OCI-LY7 (cell line): ENCODE measurements around the gene TSR3. TPM values are rescaled to one million over a fixed set of nuclear protein-coding genes. Genes with fewer than 3 reads are reported as not detected.

Experiments
- BruUV-seq: library from RNA; stranded (reverse); fragments of 400-500 nt; replicated peaks from 2 replicates; lab custom pipeline; 2021; lab: Mats Ljungman, UMichigan
- CTCF ChIA-PET: fragments of 300-600 bp; sonication (Branson Sonifier 250); formaldehyde crosslinking; loops from one replicate; lab custom pipeline; 2022; ENCODE audit warnings: antibody characterized with exemption; ENCODE audit not compliant: unreplicated experiment; lab: Charles Lee
- POLR2A ChIA-PET: fragments of 300-600 bp; sonication (Branson Sonifier 250); formaldehyde crosslinking; loops from one replicate; lab custom pipeline; 2022; ENCODE audit warnings: antibody characterized with exemption; lab: Charles Lee
- DNase-seq: peaks from one replicate; pipeline ENCODE4 v3.0.0-alpha.2; 2015; ENCODE audit warnings: low spot score
- H2AFZ ChIP-seq: fragments of 200-600 bp; sonication (generic), shearing (Covaris generic); 2 replicates; pipeline ENCODE4 v1.6.1; 2014; ENCODE audit warnings: mild to moderate bottlenecking, antibody characterized with exemption, low read length, moderate library complexity
- H3K27ac ChIP-seq: fragments of 200-600 bp; sonication (generic); 2 replicates; pipeline ENCODE4 v1.5.1; 2014; ENCODE audit warnings: mixed run types, low read depth, mild to moderate bottlenecking, moderate library complexity, low read length, inconsistent platforms; ENCODE audit not compliant: poor library complexity, severe bottlenecking
- H3K36me3 ChIP-seq: fragments of 200-600 bp; sonication (generic); 2 replicates; pipeline ENCODE4 v1.6.1; 2014; ENCODE audit warnings: mild to moderate bottlenecking, antibody characterized with exemption, low read length, moderate library complexity, mixed read lengths; ENCODE audit not compliant: insufficient read depth
- H3K4me1 ChIP-seq: fragments of 200-600 bp; sonication (generic); 2 replicates; pipeline ENCODE4 v1.5.1; 2014; ENCODE audit warnings: mild to moderate bottlenecking, low read length; ENCODE audit not compliant: insufficient read depth, poor library complexity, severe bottlenecking
- H3K4me2 ChIP-seq: fragments of 200-600 bp; sonication (generic); 2 replicates; pipeline ENCODE4 v1.6.1; 2014; ENCODE audit warnings: mild to moderate bottlenecking, low read length
- H3K4me3 ChIP-seq: fragments of 200-600 bp; sonication (generic); 2 replicates; pipeline ENCODE4 v1.5.1; 2014; ENCODE audit warnings: mild to moderate bottlenecking, low read depth, low read length; ENCODE audit not compliant: poor library complexity, severe bottlenecking
- H3K79me2 ChIP-seq: fragments of 200-600 bp; sonication (generic); 2 replicates; pipeline ENCODE4 v1.6.1; 2016; ENCODE audit warnings: low read depth, mild to moderate bottlenecking, low read length, moderate library complexity, mixed read lengths; ENCODE audit not compliant: insufficient read depth
- H3K9me2 ChIP-seq: fragments of 200-600 bp; sonication (generic); 2 replicates; pipeline ENCODE4 v1.6.1; 2016; ENCODE audit warnings: mild to moderate bottlenecking, low read length, mixed read lengths; ENCODE audit not compliant: insufficient read depth
- H3K9me3 ChIP-seq: fragments of 200-600 bp; sonication (generic); 2 replicates; pipeline ENCODE4 v1.6.1; 2014; ENCODE audit warnings: mild to moderate bottlenecking, mixed run types, low read length, mixed read lengths
- H4K20me1 ChIP-seq: fragments of 200-600 bp; sonication (generic); 2 replicates; pipeline ENCODE4 v1.6.1; 2014; ENCODE audit warnings: mild to moderate bottlenecking, antibody characterized with exemption, low read length, moderate library complexity, mixed read lengths; ENCODE audit not compliant: insufficient read depth
- EZH2phosphoT487 ChIP-seq: fragments of 200-600 bp; sonication (generic); IDR thresholded peaks from 2 replicates; pipeline ENCODE4 v1.6.1; 2018; ENCODE audit warnings: low read depth, borderline replicate concordance, mild to moderate bottlenecking, mixed run types, antibody characterized with exemption, low read length, moderate library complexity, mixed read lengths
- intact Hi-C: fragments of 100-400 bp; cut with micrococcal nuclease; formaldehyde crosslinking; loops from one replicate; pipeline ENCODE4 v1.10.0; 2022; ENCODE audit not compliant: unreplicated experiment
- total RNA-seq, 2 experiments: library from RNA; depleted of rRNA in 1 of 2; stranded (reverse); fragments of >200 nt in 1 of 2; shearing (Covaris generic) in 1 of 2; gene quantifications; 2 replicates each; pipeline ENCODE4 v1.2.3, GENCODE V29; 2014 to 2022
- TF ChIP-seq, protein P1 (sequence below): fragments of 200-600 bp; sonication (generic); conservative IDR thresholded peaks from 2 replicates; pipeline ENCODE4 v1.5.1; 2014; ENCODE audit warnings: mild to moderate bottlenecking, antibody characterized with exemption, low read length, moderate library complexity, mixed read lengths

TSR3 gene
- total RNA-seq, 2 experiments from 2014 or later: 47.2 to 75.8 TPM

DNA sequence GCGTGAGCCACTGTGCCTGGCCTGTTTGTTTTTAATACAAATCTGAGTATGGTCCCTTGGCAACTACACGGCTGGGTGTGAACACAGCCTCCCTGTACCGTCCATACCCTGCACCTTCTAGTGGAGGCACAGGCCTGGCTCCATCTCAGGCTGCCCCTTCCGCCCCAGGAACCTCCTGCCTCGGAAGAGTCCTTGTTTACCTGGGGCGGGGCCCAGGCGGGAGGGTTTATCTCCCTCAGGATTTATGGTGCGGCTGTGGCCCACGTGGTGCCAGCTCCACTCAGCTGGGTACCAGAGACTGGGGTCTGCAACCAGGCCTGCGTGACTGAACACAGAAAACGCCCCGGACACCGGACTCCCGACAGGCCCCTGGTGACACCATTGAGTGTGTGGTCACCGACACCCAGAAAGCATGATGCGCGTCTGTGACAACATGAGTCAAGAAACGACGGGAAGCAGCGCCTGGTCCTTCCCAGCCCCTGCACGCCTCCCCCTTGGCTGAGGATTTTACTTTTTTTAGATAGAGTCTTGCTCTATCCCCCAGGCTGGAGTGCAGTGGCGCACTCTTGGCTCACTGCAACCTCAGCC lies 43.9 kb upstream of the TSR3 start:
- no peaks in the 10 kb centered on the region for H3K9me3 ChIP-seq
- H3K4me1 ChIP-seq: no peaks in the 10 kb centered on the region
- H3K4me3 ChIP-seq: no peak overlapping the region
- ChIA-PET POLR2A (no interaction called here), CTCF (no interaction called here)
- H3K27ac ChIP-seq: no peak overlapping the region
- TF ChIP-seq EZH2phosphoT487: no peak
- TF ChIP-seq, protein P1, sequence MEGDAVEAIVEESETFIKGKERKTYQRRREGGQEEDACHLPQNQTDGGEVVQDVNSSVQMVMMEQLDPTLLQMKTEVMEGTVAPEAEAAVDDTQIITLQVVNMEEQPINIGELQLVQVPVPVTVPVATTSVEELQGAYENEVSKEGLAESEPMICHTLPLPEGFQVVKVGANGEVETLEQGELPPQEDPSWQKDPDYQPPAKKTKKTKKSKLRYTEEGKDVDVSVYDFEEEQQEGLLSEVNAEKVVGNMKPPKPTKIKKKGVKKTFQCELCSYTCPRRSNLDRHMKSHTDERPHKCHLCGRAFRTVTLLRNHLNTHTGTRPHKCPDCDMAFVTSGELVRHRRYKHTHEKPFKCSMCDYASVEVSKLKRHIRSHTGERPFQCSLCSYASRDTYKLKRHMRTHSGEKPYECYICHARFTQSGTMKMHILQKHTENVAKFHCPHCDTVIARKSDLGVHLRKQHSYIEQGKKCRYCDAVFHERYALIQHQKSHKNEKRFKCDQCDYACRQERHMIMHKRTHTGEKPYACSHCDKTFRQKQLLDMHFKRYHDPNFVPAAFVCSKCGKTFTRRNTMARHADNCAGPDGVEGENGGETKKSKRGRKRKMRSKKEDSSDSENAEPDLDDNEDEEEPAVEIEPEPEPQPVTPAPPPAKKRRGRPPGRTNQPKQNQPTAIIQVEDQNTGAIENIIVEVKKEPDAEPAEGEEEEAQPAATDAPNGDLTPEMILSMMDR: no peak
- intact Hi-C loops: no loop called here
- no peaks in the 10 kb centered on the region for H3K36me3 ChIP-seq
- no peaks in the 10 kb centered on the region for H4K20me1 ChIP-seq
- DNase-seq: no peak
- BruUV-seq: no TSS peak
- no peak overlapping the region for H3K4me2 ChIP-seq
- no peak overlapping the region for H2AFZ ChIP-seq
- H3K9me2 ChIP-seq: no peaks in the 10 kb centered on the region
- no peaks in the 10 kb centered on the region for H3K79me2 ChIP-seq

DNA sequence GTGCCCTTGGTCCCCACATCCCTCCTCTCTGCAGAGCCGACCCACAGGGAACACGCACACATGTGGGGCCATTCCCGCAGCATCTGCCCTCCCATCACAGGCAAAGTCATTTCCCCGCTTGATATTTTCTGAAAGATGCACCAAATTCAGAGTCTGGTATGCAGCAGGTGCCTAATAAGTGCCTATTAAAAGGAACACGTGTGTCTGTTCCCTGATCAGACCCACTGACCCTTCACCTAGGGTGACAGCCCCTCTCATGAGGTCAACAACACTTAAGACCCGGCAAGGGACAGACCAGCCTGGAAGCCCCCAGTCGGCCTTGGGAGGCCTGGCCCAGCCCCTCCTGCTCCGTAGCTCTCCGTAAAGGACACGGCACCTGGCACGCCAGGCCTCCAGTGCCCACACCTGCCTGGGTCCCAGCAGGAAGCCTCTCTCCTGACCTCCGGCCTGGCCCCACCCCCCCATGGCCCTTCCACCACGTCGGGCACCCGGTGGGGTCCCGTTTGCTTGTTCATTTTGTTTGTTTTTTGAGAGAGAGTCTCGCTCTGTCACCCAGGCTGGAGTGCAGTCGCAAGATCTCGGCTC lies 42.8 kb upstream of the TSR3 start:
- ChIA-PET CTCF (no interaction called here), POLR2A (no interaction called here)
- intact Hi-C loops: no loop called here
- BruUV-seq: no TSS peak
- TF ChIP-seq EZH2phosphoT487: no peak
- TF ChIP-seq, protein P1: no peak
- DNase-seq: no peak
- Histone ChIP-seq H3K27ac (no peak overlapping the region), H3K36me3 (no peaks in the 10 kb centered on the region), H4K20me1 (no peaks in the 10 kb centered on the region), H3K9me2 (no peaks in the 10 kb centered on the region), H3K9me3 (no peaks in the 10 kb centered on the region), H3K4me1 (no peaks in the 10 kb centered on the region), H3K4me3 (no peak overlapping the region), H3K79me2 (no peaks in the 10 kb centered on the region), H3K4me2 (no peak overlapping the region), H2AFZ (no peak overlapping the region)

DNA sequence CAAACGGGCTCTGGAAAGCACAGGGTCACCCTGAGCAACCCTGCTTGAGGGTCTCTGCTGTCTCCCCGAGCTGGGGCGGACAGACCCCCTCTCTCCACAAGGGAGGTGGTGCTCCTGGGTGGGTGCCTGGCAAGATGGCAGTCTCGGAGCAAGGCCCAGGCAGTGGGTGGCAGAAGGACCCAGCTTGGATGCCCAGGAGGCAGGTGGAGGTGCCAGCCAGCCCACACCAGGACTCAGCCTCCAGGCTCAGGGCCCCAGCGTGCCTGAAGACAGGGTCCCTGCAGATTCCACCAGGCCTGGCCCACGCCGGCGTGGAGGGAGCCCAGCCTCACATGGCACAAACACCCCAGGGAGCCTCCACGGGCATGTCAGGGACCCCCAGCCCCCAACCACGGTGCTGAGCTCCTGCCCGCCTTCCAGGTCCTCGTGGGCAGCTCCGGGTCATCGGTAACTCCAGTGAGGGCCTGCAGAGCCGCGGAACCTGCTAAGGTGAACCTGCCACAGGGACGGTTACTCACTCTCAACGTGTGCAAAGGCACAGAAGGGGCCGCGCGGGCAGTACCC lies 42.0 kb upstream of the TSR3 start:
- intact Hi-C loops: no loop called here
- TF ChIP-seq EZH2phosphoT487: no peak
- TF ChIP-seq, protein P1: no peak
- POLR2A ChIA-PET: no interaction called here
- no peaks in the 10 kb centered on the region for H3K36me3 ChIP-seq
- H3K79me2 ChIP-seq: no peaks in the 10 kb centered on the region
- no peak overlapping the region for H3K4me2 ChIP-seq
- H3K27ac ChIP-seq: no peak overlapping the region
- no peak overlapping the region for H2AFZ ChIP-seq
- no TSS peak for BruUV-seq
- CTCF ChIA-PET: no interaction called here
- H4K20me1 ChIP-seq: no peaks in the 10 kb centered on the region
- no peaks in the 10 kb centered on the region for H3K9me2 ChIP-seq
- no peaks in the 10 kb centered on the region for H3K4me1 ChIP-seq
- DNase-seq: no peak
- no peaks in the 10 kb centered on the region for H3K9me3 ChIP-seq
- no peak overlapping the region for H3K4me3 ChIP-seq
